Left lung (tissue), 10 donors: ENCODE results near the gene BIRC7. TPM values are rescaled to one million over a fixed set of nuclear protein-coding genes. Genes with fewer than 3 reads are reported as not detected.

Source experiments
- ATAC-seq: fragments of 200-7000 bp; cut with Tn5 transposase; one replicate; pipeline ENCODE4 v1.9.1; 2020; ENCODE audit warnings: moderate library complexity
- DNase-seq, 4 donors: peaks; one replicate each; pipeline ENCODE4 v3.0.0-alpha.2; 2013 to 2020
- H3K27ac ChIP-seq, 2 donors: fragments of 200-600 bp; sonication (generic) in 1 of 2; one replicate each; pipeline versions ENCODE4 v1.5.0 to v1.8.0; 2020 to 2021
- H3K27me3 ChIP-seq, 2 donors: fragments of 200-600 bp; sonication (generic) in 1 of 2; one replicate each; pipeline versions ENCODE4 v1.5.0 to v1.8.0; 2020 to 2021
- H3K36me3 ChIP-seq, 2 donors: fragments of 200-600 bp; sonication (generic) in 1 of 2; one replicate each; pipeline versions ENCODE4 v1.5.0 to v1.8.0; 2020 to 2021
- H3K4me1 ChIP-seq, 2 donors: fragments of 200-600 bp; one replicate each; pipeline ENCODE4 v1.8.0; 2021
- H3K4me3 ChIP-seq, 2 donors: fragments of 200-600 bp; sonication (generic) in 1 of 2; one replicate each; pipeline versions ENCODE4 v1.5.0 to v1.8.0; 2020 to 2021; ENCODE audit warnings: mild to moderate bottlenecking in 1 of 2
- H3K9me3 ChIP-seq, 2 donors: fragments of 200-600 bp; sonication (generic) in 1 of 2; one replicate each; pipeline versions ENCODE4 v1.5.0 to v1.8.0; 2020 to 2021
- intact Hi-C, 2 donors: fragments of 100-400 bp; cut with DNase I; formaldehyde crosslinking; loops; one replicate each; pipeline versions ENCODE4 v1.11.2 to v1.14.2; 2022
- polyA plus RNA-seq, 6 donors: library from polyadenylated mRNA; unstranded; fragments of 120-200 nt; gene quantifications; one replicate each; pipeline ENCODE4 v1.2.1, GENCODE V29; 2013; ENCODE audit not compliant: insufficient read length in 6 of 6
- total RNA-seq, 2 donors: library from RNA; stranded (reverse); fragmentation: NEBNext Ultra II Directional; extraction: Animal tissue kit (Norgen Biotek cat#: 25700); gene quantifications; one replicate each; pipeline ENCODE4 v1.2.1, GENCODE V29; 2021
- TF ChIP-seq, protein P1 (sequence below), 2 donors: fragments of 200-600 bp; sonication (generic) in 1 of 2; IDR thresholded peaks; one replicate each; pipeline versions ENCODE4 v1.5.0 to v1.8.0; 2021; ENCODE audit warnings: antibody characterized with exemption in 2 of 2
- donor health status: DM: no; HTN: yes; CAD: no.
- donor health status: DM: no; HTN: no; CAD: no.

Gene BIRC7
- total and polyA plus RNA-seq, 8 donors: 0.24 to 0.64 (median 0.42) TPM; not detected in 4

DNA sequence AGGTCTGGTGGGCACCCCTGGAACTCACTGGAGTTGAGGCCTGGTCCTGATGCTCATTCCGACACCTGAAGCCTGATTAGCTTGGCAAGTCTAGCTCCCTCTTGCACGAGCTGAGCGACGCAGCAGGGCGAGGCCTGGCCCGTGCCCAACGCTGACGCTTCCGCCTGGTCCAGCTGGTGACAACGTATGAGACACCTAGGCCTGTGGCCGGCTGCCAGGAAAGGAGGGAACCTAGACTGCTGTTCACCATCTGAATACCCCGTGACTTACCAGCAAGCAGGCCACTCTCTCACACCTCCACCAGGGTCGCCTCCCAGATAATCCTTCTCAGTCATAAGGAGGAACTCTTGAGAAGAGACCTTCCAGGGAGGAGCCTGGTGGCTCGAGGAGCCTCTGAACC lies 44.3 kb upstream of the BIRC7 start:
- Histone ChIP-seq H3K4me1 (no peaks in the 10 kb centered on the region), H3K9me3 (no peaks in the 10 kb centered on the region), H3K27ac (no peak overlapping the region), H3K4me3 (no peak overlapping the region), H3K27me3 (no peaks in the 10 kb centered on the region), H3K36me3 (peaks cover 0 to 18% of the 10 kb centered on the region in 2 donors)
- TF ChIP-seq, protein P1, sequence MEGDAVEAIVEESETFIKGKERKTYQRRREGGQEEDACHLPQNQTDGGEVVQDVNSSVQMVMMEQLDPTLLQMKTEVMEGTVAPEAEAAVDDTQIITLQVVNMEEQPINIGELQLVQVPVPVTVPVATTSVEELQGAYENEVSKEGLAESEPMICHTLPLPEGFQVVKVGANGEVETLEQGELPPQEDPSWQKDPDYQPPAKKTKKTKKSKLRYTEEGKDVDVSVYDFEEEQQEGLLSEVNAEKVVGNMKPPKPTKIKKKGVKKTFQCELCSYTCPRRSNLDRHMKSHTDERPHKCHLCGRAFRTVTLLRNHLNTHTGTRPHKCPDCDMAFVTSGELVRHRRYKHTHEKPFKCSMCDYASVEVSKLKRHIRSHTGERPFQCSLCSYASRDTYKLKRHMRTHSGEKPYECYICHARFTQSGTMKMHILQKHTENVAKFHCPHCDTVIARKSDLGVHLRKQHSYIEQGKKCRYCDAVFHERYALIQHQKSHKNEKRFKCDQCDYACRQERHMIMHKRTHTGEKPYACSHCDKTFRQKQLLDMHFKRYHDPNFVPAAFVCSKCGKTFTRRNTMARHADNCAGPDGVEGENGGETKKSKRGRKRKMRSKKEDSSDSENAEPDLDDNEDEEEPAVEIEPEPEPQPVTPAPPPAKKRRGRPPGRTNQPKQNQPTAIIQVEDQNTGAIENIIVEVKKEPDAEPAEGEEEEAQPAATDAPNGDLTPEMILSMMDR (IDR thresholded peaks at IDR 0.05): no peak
- intact Hi-C loops: no loop called here
- DNase-seq (peak in 1 of 4 donors; percentile 79), ATAC-seq (no peak)

DNA sequence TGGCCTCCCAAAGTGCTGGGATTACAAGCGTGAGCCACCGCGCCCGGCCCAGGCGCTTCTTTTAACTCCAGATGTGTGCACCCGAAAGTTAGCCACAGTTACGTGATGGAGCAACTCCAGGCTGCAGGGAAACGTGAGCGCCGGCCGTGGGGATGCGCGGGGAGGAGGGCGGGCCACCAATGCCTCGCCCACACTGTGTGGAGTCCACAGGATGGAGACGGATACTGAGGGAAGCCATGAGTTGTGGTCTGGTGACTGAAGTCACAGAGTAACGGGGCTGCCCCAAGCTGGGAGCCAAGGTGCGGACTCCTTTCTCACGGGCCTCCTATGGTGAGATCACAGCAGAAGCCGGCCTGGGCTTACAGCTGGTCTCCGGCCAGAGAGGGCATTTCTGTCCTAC lies 43.0 kb upstream of the BIRC7 start:
- no peak for ATAC-seq
- H3K9me3 ChIP-seq: no peaks in the 10 kb centered on the region

DNA sequence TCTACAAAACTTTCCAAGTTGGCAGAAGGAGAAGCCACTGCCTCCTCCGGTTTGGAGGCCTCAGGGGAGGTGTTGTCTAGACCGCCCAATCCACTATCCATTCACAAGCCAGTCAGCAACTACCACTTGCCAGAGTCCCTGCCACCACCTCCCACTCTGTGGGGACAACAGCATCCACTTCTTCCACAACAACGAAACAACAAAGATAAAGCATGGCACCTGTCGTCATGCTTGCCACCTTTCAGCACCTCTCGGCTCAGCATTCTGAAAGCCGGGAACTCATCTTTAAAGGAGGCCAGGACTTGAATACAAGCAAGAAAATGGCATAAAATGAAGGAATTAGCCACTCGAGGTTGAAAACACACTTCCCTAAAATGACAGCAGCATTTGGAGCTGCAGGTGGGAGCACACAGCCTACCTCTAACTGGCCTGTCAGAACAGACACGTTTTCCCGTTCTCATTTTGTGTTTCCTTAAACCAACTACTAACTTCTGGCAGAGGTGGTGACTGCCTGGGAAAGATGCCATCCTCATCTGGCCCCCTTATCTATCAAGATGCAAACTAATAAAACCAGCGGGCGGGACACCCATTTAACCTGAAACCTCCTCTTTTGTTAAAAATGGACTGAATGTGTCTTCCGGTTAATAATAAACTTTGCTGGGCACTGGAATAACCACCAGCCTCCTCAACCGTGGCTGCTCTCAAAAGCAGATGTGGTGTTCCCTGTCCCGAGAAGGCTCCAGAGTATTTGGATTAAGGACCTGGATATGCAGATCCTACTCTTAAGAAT lies 41.5 kb upstream of the BIRC7 start:
- Histone ChIP-seq H3K9me3 (no peaks in the 10 kb centered on the region), H3K4me1 (peaks cover 0 to 10% of the 10 kb centered on the region in 2 donors), H3K4me3 (no peak overlapping the region), H3K27me3 (no peaks in the 10 kb centered on the region), H3K27ac (no peak overlapping the region), H3K36me3 (peaks cover 0 to 35% of the 10 kb centered on the region in 2 donors)
- ATAC-seq (no peak), DNase-seq (peak in 1 of 4 donors; percentile 24)
- TF ChIP-seq, protein P1 (IDR thresholded peaks at IDR 0.05): no peak
- intact Hi-C loops: no loop called here

More for the DNA sequence above, 43.0 kb upstream of the BIRC7 start:
- intact Hi-C loops: no loop called here
- TF ChIP-seq, protein P1 (IDR thresholded peaks at IDR 0.05): no peak
- peak in 1 of 4 donors; percentile 53 for DNase-seq
- H3K36me3 ChIP-seq: peaks cover 0 to 31% of the 10 kb centered on the region in 2 donors
- no peak overlapping the region for H3K4me3 ChIP-seq
- H3K27ac ChIP-seq: no peak overlapping the region
- no peaks in the 10 kb centered on the region for H3K27me3 ChIP-seq
- no peaks in the 10 kb centered on the region for H3K4me1 ChIP-seq

DNA sequence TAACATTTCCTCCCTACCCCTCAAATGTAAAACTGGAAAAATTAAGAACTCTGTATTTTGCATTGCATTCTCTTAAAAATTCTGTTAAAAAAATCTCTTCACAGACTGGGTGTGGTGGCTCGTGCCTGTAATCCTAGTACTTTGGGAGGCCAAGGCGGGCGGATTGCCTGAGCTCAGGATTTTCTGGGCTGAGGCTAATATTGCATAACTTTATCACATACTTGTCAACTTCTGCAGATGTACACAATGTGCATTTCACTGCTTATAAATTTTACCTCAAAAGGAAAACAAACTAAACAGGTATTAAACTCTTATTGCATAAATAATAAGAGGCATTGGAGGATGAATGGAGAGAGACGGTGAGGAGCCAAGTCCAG lies 40.9 kb upstream of the BIRC7 start:
- Histone ChIP-seq H3K27me3 (no peaks in the 10 kb centered on the region), H3K27ac (no peak overlapping the region), H3K4me3 (no peak overlapping the region), H3K36me3 (peaks cover 0 to 40% of the 10 kb centered on the region in 2 donors), H3K4me1 (peaks cover 0 to 10% of the 10 kb centered on the region in 2 donors), H3K9me3 (no peaks in the 10 kb centered on the region)
- ATAC-seq (no peak), DNase-seq (peak in 1 of 4 donors; percentile 4)
- TF ChIP-seq, protein P1 (IDR thresholded peaks at IDR 0.05): no peak
- intact Hi-C loops: no loop called here

DNA sequence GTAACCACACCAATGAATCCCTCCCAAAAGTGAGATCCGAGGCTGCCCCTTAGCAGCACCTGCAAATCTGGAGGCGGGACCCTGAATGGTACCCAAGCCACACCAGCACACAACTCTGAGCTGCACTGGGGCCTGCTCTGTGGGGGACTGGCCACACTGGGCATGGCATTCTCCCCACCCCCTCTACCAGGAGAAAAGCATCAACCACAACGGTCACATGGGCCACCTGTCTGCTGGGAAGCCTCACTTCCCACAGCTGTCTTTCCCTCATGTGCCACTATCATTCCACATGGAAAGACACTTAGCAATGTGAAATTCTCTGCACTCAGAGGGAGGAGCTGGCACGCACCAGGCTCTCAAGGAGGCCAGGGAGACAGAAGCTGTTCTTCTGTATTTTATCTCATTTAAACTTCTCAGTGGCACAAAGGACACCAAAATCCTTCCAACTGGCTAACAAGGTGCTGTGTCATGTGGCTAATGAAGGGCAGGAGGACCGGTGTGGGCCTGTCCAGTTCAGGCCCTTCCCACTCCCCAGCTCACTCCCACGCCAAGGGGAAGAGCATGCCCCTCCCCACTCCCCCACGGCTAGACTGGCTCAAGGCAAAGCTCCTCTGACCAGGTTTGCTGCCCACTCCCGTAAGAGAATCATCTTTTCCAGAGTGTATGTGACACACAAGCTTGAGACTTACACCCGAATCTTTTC lies 38.8 kb upstream of the BIRC7 start:
- TF ChIP-seq, protein P1 (IDR thresholded peaks at IDR 0.05): no peak
- H3K27ac ChIP-seq: no peak overlapping the region
- H3K4me1 ChIP-seq: peaks cover 0 to 14% of the 10 kb centered on the region in 2 donors
- H3K9me3 ChIP-seq: no peaks in the 10 kb centered on the region
- no peak overlapping the region for H3K4me3 ChIP-seq
- intact Hi-C loops: no loop called here
- peak; percentile 48 for ATAC-seq
- no peaks in the 10 kb centered on the region for H3K27me3 ChIP-seq
- DNase-seq: peak in 1 of 4 donors; percentile 39
- peaks cover 0 to 62% of the 10 kb centered on the region in 2 donors for H3K36me3 ChIP-seq
